Type B pancreatic cell (in vitro differentiated cells): Measurements from ENCODE around the gene RBM20. TPM values are rescaled to one million over a fixed set of nuclear protein-coding genes. Genes with fewer than 3 reads are reported as not detected.
A peak's percentile ranks its signal among the peaks of the same experiment; 100 is the strongest.
"Not testable (repeated sequence)": the region's sequence is repeated elsewhere in the genome, so short reads cannot be mapped to it uniquely, and the experiment has no call there.

Experiments used
- DNase-seq: peaks from one replicate; pipeline ENCODE4 v3.0.0; 2021; ENCODE audit warnings: mixed read lengths; ENCODE audit not compliant: unreplicated experiment; ENCODE audit errors: extremely low spot score
- H3K27ac Mint-ChIP-seq: 2 replicates; pipeline ENCODE4 v1.8.0; 2021; ENCODE audit warnings: mild to moderate bottlenecking, mixed read lengths
- H3K27me3 Mint-ChIP-seq: 2 replicates; pipeline ENCODE4 v1.8.0; 2021; ENCODE audit warnings: mixed read lengths
- H3K36me3 Mint-ChIP-seq: 2 replicates; pipeline ENCODE4 v1.8.0; 2021; ENCODE audit warnings: mixed read lengths
- H3K4me1 Mint-ChIP-seq: one replicate; pipeline ENCODE4 v1.8.0; 2021; ENCODE audit warnings: mixed read lengths; ENCODE audit not compliant: unreplicated experiment
- H3K4me3 Mint-ChIP-seq: 2 replicates; pipeline ENCODE4 v1.8.0; 2021; ENCODE audit warnings: mild to moderate bottlenecking, mixed read lengths
- H3K9me3 Mint-ChIP-seq: 2 replicates; pipeline ENCODE4 v1.8.0; 2021; ENCODE audit warnings: mixed read lengths
- total RNA-seq: library from RNA; stranded (reverse); gene quantifications from 2 replicates; pipeline ENCODE4 v1.2.1, GENCODE V29; 2021; ENCODE audit warnings: low replicate concordance
- TF ChIP-seq, protein P1 (sequence below): fragments of 200-600 bp; sonication (generic); conservative IDR thresholded peaks from 2 replicates; pipeline ENCODE4 v1.5.0; 2021; ENCODE audit warnings: antibody characterized with exemption, mild to moderate bottlenecking

The RBM20 gene
- total RNA-seq, 1 donor from 2014 or later: 5.2 TPM

DNA sequence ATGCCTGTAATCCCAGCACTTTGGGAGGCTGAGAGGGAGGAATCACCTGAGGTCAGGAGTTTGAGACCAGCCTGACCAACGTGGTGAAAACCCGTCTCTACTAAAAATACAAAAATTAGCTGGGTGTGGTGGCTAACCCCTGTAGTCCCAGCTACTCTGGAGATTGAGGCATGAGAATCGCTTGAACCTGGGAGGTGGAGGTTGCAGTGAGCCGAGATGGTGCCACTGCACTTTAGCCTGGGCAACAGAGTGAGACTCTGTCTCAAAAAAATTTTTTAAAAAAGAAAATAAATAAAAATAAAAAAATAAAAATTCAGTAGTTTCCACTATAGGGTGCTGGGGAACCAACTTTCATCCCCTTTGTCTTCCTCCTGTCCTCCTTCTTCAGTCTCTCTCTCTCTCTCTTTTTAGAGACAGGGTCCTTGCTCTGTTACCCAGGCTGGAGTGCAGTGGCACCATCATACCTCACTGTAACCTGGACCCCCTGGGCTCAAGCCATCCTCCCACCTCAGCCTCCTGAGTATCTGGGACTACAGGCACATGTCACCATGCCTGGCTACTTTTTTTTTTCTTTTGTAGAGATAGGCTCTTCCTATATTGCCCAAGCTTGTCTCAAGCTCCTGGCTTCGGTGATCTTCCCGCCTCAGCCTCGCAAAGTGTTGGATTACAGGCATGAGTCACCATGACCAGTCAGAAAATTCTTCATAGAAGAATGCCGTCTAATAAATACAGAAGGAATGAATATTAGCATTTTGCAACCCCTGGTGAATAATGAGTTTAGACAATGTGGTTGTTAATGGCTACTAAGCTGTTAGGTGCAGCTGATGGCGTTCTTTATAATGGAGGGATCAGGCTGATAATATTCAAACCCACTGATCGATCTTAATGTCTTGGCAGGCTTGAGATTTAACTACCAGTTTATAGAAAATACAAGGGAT is 20.6 kb downstream of the RBM20 start:
- H3K9me3 Mint-ChIP-seq: peaks cover 6% of the 10 kb centered on the region
- TF ChIP-seq, protein P1, sequence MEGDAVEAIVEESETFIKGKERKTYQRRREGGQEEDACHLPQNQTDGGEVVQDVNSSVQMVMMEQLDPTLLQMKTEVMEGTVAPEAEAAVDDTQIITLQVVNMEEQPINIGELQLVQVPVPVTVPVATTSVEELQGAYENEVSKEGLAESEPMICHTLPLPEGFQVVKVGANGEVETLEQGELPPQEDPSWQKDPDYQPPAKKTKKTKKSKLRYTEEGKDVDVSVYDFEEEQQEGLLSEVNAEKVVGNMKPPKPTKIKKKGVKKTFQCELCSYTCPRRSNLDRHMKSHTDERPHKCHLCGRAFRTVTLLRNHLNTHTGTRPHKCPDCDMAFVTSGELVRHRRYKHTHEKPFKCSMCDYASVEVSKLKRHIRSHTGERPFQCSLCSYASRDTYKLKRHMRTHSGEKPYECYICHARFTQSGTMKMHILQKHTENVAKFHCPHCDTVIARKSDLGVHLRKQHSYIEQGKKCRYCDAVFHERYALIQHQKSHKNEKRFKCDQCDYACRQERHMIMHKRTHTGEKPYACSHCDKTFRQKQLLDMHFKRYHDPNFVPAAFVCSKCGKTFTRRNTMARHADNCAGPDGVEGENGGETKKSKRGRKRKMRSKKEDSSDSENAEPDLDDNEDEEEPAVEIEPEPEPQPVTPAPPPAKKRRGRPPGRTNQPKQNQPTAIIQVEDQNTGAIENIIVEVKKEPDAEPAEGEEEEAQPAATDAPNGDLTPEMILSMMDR: no peak
- H3K4me3 Mint-ChIP-seq: peak overlapping the region; percentile 23
- peaks cover 6% of the 10 kb centered on the region for H3K4me1 Mint-ChIP-seq
- H3K36me3 Mint-ChIP-seq: peaks cover 3% of the 10 kb centered on the region
- no peak for DNase-seq
- H3K27me3 Mint-ChIP-seq: peaks cover 19% of the 10 kb centered on the region
- peak overlapping the region; percentile 69 for H3K27ac Mint-ChIP-seq

DNA sequence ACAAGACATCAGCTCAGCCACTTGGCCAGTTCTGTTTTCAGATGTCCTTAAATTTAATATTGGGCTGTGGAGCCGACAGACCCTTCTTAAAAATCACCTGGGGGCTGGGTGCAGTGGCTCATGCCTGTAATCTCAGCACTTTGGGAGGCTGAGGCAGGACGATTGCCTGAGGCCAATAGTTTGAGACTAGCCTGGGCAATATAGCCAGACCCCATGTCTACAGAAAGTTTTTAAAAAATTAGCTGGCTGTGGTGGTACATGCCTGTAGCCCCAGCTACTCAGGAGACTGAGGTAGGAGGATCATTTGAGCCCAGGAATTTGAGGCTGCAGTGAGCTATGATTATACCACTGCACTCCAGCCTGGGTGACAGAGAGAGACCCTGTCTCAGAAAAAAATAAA is 22.1 kb downstream of the RBM20 start:
- H3K4me1 Mint-ChIP-seq, H3K27ac Mint-ChIP-seq, H3K36me3 Mint-ChIP-seq, H3K4me3 Mint-ChIP-seq, DNase-seq, H3K9me3 Mint-ChIP-seq: not testable (repeated sequence)
- H3K27me3 Mint-ChIP-seq: peaks cover 32% of the 10 kb centered on the region

DNA sequence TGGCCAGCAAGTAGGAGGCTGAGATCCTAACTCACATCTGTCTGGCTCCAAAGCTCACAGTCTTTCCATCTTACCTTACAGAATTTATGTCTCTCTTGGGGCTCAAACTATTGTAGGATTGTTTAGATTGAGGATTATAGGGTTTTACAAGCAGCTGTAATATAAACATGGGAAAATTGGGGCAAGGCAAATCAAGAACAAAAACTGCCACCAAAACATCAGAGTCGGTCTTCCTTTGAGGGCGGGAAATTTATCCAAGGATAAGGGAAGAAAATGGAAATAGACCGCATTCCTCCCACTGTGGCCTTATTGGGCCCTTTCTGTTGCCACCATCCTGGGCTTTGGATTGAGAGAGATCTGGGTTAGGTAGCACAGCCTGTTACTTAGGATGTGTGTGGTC is 22.5 kb downstream of the RBM20 start:
- Mint-ChIP-seq H3K27ac (no peak overlapping the region), H3K4me3 (no peak overlapping the region), H3K27me3 (peaks cover 32% of the 10 kb centered on the region), H3K36me3 (no peaks in the 10 kb centered on the region), H3K4me1 (peaks cover 6% of the 10 kb centered on the region), H3K9me3 (peaks cover 6% of the 10 kb centered on the region)
- TF ChIP-seq, protein P1: no peak
- DNase-seq: no peak

DNA sequence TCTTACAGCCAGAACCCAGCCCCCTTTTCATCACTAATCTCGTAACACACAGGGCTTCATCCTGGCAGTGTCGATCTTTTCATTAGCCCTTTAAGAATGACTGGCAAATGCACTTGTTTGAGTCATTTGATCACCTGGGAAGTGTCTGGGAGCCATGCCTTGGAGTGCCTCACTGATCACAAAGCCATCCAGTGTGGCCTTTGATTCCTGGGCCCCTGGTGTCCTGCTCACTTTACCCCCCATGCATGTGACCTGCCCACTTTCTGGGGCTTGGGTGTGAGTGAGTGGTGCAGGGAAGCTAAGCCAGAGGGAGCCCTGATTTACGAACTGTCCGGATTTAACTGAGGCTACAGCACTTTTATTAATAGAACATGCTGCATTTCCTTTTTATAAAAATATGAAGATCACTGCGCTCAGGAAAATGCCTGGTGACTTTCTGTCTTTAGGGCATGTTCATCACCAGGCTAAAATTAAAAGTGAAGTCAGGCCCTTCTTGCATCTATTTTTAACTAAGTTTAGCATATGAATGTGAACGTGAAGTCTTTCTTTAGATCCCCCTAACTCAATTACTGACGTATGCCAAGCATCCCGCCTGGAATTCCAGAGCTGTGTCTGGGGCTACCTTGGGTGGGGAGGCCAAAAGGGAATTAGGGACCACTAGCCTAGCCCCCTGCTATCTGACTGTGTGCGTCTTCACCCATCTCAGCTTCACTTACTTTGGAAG is 23.6 kb downstream of the RBM20 start:
- no peak for DNase-seq
- Mint-ChIP-seq H3K27ac (no peak overlapping the region), H3K9me3 (peaks cover 6% of the 10 kb centered on the region), H3K4me3 (no peak overlapping the region), H3K27me3 (peaks cover 40% of the 10 kb centered on the region), H3K36me3 (no peaks in the 10 kb centered on the region), H3K4me1 (peaks cover 6% of the 10 kb centered on the region)
- TF ChIP-seq, protein P1: no peak

DNA sequence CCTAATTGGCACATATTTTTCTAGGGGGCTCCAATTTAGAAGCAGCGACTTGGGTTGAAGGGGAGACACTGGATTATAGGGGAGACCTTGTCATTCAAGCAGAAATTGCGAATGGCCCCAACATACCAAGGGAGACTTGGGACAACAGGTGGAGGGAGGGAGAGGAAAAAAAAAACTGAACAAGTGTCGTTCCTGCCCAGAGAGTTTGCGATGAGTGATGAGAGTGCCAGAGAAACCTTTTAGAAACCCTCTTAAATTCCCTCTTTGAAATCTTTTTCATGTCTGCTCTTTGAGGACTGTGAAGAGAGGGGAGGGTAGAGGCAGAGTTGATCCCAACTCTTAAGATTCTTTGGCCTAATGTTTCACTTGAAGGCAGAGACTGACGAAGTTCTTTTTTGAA is 24.3 kb downstream of the RBM20 start:
- H3K27ac Mint-ChIP-seq: no peak overlapping the region
- H3K4me1 Mint-ChIP-seq: peaks cover 6% of the 10 kb centered on the region

More for the DNA sequence above, 24.3 kb downstream of the RBM20 start:
- Mint-ChIP-seq H3K4me3 (no peak overlapping the region), H3K9me3 (peaks cover 6% of the 10 kb centered on the region), H3K27me3 (peaks cover 46% of the 10 kb centered on the region), H3K36me3 (no peaks in the 10 kb centered on the region)
- TF ChIP-seq, protein P1: no peak
- no peak for DNase-seq
